ENCODE measurements around the gene THEMIS. TPM values are rescaled to one million over a fixed set of nuclear protein-coding genes. Genes with fewer than 3 reads are reported as not detected.
"Not testable (repeated sequence)": the region's sequence is repeated elsewhere in the genome, so short reads cannot be mapped to it uniquely, and the experiment has no call there.

The THEMIS gene, protein sequence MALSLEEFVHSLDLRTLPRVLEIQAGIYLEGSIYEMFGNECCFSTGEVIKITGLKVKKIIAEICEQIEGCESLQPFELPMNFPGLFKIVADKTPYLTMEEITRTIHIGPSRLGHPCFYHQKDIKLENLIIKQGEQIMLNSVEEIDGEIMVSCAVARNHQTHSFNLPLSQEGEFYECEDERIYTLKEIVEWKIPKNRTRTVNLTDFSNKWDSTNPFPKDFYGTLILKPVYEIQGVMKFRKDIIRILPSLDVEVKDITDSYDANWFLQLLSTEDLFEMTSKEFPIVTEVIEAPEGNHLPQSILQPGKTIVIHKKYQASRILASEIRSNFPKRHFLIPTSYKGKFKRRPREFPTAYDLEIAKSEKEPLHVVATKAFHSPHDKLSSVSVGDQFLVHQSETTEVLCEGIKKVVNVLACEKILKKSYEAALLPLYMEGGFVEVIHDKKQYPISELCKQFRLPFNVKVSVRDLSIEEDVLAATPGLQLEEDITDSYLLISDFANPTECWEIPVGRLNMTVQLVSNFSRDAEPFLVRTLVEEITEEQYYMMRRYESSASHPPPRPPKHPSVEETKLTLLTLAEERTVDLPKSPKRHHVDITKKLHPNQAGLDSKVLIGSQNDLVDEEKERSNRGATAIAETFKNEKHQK
- total RNA-seq (2014; rRNA removed; shearing (Covaris generic); ENCODE audit: low replicate concordance): 0.07 TPM in 1 of 2 replicates, not detected in the other

GRCh38 chr6:127900935-127901334 is at the start of gene THEMIS:
THEMIS (minus strand) TSS chr6:127901058; CDS start chr6:127900932, 126 bp downstream.
- no peak for DNase-seq (ENCODE audit: low read depth)

GRCh38 chr6:127949251-127949650 is 48.4 kb upstream of the THEMIS start:
- DNase-seq (ENCODE audit: low read depth): no peak
- in situ Hi-C loops (cut with HindIII; ENCODE audit: low pct_unique_long_range_greater_than_20kb, low sequenced_read_pairs): no loop called here

More at GRCh38 chr6:127900935-127901334, at the start of gene THEMIS:
- in situ Hi-C loops (cut with HindIII; ENCODE audit: low pct_unique_long_range_greater_than_20kb, low sequenced_read_pairs): no loop called here

DNA sequence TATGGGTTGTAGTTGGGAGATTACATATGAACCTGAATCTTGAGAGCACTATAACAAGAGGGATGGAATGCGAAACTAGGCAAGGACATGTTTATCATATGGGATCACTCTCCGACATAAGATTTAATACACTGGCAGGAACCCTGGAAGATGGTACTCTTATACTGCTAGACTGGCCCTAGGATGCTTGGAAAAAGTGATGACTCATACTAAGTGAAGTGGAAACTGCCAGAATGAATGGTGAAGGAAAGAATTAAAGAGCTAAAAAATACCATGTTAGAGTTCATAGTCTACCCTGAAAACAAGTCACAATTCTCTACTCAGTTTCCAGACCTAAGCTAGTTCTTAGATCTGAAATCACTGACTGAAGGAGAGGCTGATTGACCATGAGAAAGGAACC is 45.5 kb upstream of the THEMIS start:
- DNase-seq (ENCODE audit: low read depth): peak; percentile 16
- in situ Hi-C loops (cut with HindIII; ENCODE audit: low pct_unique_long_range_greater_than_20kb, low sequenced_read_pairs): no loop called here

GRCh38 chr6:127945434-127946097 is 44.7 kb upstream of the THEMIS start:
- in situ Hi-C loops (cut with HindIII; ENCODE audit: low pct_unique_long_range_greater_than_20kb, low sequenced_read_pairs): no loop called here
- DNase-seq (ENCODE audit: low read depth): no peak

DNA sequence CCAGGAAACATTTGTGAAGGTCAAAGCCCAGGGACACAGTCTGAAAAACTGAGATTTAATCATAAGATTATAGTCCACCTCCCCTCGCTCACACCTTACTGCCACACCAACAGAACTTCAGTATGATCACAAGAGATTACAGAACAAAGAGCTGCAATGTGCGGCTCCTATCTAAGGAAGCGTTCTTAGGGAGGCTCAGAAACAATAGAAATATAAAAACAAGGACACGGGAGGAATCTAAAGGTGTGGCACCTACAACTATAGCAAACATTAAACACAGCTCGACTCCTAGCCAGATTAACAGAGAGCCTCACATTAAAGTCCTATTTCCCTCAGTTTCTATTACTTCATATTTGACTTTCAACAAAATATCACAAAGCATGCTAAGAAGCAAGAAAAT is 40.4 kb upstream of the THEMIS start:
- in situ Hi-C loops (cut with HindIII; ENCODE audit: low pct_unique_long_range_greater_than_20kb, low sequenced_read_pairs): no loop called here
- no peak for DNase-seq (ENCODE audit: low read depth)

DNA sequence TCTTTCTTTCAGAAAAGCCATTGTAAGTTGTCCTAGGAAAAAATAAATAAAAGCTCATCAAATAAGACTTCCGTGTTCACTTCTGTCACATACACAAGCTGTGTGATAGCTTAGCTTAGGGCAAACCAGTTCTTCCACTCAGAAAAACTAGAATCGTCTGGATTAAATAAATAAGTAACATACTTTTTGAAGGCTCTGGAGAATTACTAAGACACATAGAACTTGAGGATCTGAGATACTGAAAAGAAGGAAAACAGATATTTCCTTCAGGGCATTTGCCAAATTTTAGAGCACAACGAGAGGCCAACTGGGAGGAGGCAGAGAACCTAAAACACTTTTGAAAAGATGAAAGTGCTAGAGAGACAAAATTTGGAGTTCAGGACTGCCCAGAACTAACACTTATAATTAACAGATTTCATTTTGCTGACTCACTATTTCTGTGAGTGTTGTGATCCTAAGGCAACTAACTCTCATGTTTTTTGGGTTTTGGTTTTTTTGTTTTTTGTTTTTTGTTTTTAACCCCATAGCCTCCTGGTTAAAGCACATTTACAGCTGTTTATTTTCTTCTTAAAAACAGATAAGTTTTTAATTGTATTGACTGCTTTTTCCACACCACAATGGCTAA is 38.7 kb upstream of the THEMIS start:
- no peak for DNase-seq (ENCODE audit: low read depth)
- in situ Hi-C loops (cut with HindIII; ENCODE audit: low pct_unique_long_range_greater_than_20kb, low sequenced_read_pairs): no loop called here

DNA sequence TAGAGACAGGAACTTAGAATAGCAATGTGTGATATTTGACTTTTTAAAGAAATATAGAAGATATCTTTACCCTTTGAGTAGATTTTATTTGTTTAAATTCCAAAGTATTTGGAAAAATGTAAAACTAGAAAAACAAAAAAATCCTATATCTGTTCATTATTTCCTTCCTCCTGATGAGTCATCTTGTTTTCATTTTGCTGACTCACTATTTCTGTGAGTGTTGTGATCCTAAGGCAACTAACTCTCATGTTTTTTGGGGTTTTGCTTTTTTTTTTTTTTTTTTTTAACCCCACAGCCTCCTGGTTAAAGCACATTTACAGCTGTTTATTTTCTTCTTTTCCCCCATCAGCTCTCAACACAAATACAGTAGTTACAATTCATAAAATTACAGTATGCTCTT is 37.8 kb upstream of the THEMIS start:
- peak; percentile 43 for DNase-seq (ENCODE audit: low read depth)

GRCh38 chr6:127937747-127938146 is 36.9 kb upstream of the THEMIS start:
- in situ Hi-C loops (cut with HindIII; ENCODE audit: low pct_unique_long_range_greater_than_20kb, low sequenced_read_pairs): no loop called here
- DNase-seq (ENCODE audit: low read depth): no peak

More for the DNA sequence above, 37.8 kb upstream of the THEMIS start:
- in situ Hi-C loops (cut with HindIII; ENCODE audit: low pct_unique_long_range_greater_than_20kb, low sequenced_read_pairs): no loop called here

GRCh38 chr6:127937102-127937501 is 36.2 kb upstream of the THEMIS start:
- in situ Hi-C loops (cut with HindIII; ENCODE audit: low pct_unique_long_range_greater_than_20kb, low sequenced_read_pairs): no loop called here
- DNase-seq (ENCODE audit: low read depth): no peak

DNA sequence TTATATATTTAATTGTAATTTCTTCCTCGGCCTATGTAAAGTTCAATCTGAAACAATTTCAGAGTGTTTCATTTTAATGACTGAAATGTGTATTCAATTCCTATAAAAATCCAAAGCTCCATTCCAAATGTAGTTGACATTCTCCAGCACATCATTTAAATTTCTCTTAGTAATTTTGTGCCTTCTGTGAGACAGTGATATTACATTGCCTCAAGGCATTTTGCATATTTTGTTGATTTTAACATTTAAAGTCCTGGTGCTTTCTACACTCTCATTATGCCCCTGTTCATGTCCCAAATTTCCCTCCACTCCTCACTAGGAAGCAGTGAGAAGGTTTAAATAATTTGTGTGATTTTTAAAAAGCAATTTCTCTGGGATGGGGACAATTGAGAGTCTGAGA is 34.1 kb upstream of the THEMIS start:
- no peak for DNase-seq (ENCODE audit: low read depth)
- in situ Hi-C loops (cut with HindIII; ENCODE audit: low pct_unique_long_range_greater_than_20kb, low sequenced_read_pairs): no loop called here

DNA sequence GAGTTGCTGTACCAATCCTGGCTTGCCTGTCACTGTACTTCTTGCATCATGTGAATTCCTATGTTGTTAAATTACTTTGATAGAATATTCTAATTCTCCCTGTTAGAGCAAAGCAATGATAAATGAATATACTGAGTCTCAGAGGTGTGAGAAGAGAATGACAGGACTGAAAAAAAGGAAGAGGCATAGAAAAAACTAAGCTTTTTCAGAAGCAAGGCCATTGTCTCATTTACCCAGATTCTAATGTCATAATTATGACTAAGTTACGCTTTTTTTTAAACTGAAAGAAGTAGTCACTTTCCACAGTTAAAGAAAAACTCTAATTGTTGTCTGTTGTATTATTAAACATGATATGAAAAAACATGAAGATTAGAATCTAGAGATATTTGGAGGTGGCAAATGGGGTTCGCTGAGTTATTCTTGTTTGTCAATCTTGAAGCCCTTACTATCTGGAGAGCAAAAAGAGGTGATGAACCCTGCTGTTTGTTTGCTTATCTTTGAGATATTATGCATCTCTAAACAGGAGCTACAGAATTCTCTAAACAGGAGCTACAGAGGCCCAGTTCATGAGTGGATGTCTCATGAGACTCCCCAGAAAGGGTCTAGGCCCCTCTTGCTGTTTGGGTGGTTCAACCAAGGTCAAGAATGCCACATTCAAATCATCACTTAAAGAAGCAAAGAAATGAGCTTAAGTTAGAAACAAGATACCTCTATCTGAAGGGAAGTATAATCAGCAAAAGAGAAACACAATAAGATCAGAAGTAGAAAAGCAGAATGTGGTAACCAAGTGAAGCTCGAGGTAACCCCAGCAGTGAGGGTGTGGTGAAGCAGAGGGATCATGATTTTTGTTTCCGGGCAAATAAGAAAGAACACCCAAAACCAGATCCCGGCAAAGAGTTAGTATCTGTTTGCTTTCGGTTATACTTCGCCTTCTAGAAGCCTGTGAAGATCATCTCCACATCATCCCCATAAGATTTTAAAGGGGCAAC is 33.3 kb upstream of the THEMIS start:
- in situ Hi-C loops (cut with HindIII; ENCODE audit: low pct_unique_long_range_greater_than_20kb, low sequenced_read_pairs): no loop called here
- no peak for DNase-seq (ENCODE audit: low read depth)

DNA sequence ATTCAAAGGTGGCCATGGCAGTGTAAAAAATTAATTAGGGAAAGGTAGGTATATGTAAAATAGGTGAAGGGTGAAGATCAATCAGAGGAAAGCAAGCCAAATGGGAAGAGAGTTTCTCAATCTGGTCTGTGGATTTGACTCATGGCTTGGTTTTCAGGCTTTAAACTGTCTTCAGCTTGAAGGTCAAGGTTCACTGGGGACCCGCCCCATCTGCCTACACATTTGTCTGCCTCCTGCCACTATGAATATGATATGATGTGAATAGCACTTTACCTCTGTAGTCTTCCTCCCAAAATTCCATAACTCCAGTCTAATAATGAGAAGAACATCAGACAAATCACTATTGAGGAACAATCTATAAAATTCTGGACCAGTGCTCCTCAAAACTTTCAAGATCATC is 32.3 kb upstream of the THEMIS start:
- in situ Hi-C loops (cut with HindIII; ENCODE audit: low pct_unique_long_range_greater_than_20kb, low sequenced_read_pairs): no loop called here
- no peak for DNase-seq (ENCODE audit: low read depth)

DNA sequence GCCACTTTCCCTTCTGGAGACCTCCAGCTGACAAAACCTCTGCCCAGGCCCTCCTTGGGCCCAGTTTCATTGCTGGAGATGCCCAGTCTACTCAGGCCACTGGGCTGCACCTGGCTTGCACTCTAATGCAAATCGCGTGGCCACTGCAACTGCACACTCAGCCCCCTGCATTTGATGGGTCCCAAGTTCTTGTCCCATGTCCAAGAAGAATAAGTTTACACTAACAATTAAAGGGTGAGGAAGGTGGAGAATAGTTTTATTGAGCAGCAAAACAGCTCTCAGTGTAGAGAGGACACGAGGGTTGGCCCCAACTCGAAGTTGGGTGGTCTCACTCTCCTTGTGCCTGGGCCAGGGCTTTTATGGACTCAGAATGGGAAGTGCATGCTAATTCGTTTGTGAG is 31.9 kb upstream of the THEMIS start:
- in situ Hi-C loops (cut with HindIII; ENCODE audit: low pct_unique_long_range_greater_than_20kb, low sequenced_read_pairs): no loop called here
- peak; percentile 9 for DNase-seq (ENCODE audit: low read depth)

DNA sequence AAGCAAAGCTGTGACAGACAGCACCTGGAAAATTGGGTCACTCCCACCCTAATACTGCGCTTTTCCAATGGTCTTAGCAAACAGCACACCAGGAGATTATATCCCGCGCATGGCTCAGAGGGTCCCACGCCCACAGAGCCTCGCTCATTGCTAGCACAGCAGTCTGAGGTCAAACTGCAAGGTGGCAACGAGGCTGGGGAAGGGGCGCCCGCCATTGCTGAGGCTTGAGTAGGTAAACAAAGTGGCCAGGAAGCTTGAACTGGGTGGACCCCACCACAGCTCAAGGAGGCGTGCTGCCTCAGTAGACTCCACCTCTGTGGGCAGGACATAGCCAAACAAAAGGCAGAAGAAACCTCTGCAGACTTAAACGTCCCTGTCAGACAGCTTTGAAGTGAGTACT is 25.6 kb upstream of the THEMIS start:
- DNase-seq (ENCODE audit: low read depth); in situ Hi-C loops (cut with HindIII; ENCODE audit: low pct_unique_long_range_greater_than_20kb, low sequenced_read_pairs): not testable (repeated sequence)

- in situ Hi-C loops (cut with HindIII; ENCODE audit: low pct_unique_long_range_greater_than_20kb, low sequenced_read_pairs): no loop called here
These were observed 23.6 kb upstream of the THEMIS start for GRCh38 chr6:127924440-127924839.

DNA sequence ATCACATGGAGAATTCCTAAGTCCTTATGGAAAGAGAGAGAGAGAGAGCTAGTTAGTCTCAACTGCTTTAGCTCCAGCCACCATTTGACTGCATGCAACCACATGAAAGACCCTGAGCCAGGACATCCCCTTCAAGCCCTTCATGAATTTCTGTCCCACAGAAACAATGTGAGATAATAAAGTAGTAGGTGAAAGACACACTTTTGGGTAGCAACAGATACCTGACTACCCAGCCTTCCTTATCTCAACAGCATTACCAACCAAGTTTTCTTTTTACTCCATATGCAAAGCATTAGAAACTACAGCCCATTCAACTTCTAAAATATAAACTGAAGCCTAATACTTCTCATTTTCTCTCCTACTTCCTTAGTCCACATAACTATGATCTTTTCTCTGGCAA is 23.2 kb upstream of the THEMIS start:
- in situ Hi-C loops (cut with HindIII; ENCODE audit: low pct_unique_long_range_greater_than_20kb, low sequenced_read_pairs): no loop called here

More at GRCh38 chr6:127924440-127924839, 23.6 kb upstream of the THEMIS start:
- DNase-seq (ENCODE audit: low read depth): no peak

DNA sequence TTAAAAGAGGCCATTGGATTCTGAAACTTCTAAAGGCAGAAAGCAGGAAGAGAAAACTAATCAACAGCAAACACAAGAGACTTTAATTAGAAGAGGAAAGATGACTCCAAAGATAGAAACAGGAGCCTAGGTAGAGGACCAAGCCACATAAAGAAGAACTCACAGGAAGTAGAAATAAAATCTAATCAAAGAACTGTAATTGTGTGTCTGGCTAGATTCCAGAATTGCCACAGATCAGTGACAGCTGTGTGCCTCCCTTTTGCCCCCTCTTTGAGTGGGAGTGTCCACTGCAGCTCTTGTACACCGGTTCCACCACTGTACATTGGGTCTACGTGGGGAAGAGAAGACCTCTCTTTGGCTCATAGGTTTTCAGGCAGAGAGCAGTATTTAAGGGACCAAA is 22.3 kb upstream of the THEMIS start:
- DNase-seq (ENCODE audit: low read depth): no peak
- in situ Hi-C loops (cut with HindIII; ENCODE audit: low pct_unique_long_range_greater_than_20kb, low sequenced_read_pairs): no loop called here

More for the DNA sequence above, 23.2 kb upstream of the THEMIS start:
- no peak for DNase-seq (ENCODE audit: low read depth)

DNA sequence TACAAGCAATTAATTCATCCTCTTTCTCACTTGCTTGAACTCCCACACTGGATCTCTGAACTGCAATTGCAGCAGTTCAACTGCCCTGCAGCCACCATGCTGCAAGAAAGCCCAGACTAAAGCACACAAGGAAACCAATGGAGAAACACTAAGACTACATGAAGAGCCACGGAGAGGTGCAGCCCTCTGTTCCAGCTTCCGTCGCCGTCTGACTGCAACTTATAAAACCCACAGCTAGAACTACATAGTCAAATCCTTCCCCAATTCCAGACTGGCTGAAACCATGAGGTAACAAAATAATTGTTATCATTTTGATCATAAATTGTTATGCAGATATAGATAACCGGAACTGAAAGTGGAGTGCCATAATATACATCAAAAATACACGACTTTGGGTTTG is 21.1 kb upstream of the THEMIS start:
- in situ Hi-C loops (cut with HindIII; ENCODE audit: low pct_unique_long_range_greater_than_20kb, low sequenced_read_pairs): no loop called here
- no peak for DNase-seq (ENCODE audit: low read depth)
